GM11168 (cell line): ENCODE results near the gene DTX3.
"Not testable (repeated sequence)": the region's sequence is repeated elsewhere in the genome, so short reads cannot be mapped to it uniquely, and the experiment has no call there.

Experiments
- in situ Hi-C: fragments of 300-500 bp; cut with MboI; formaldehyde crosslinking; loops from one replicate; pipeline ENCODE4 v1.12.0; 2022; ENCODE audit warnings: low sequenced_read_pairs; ENCODE audit not compliant: unreplicated experiment

Gene DTX3

GRCh38 chr12:57628280-57629191, 23.9 kb downstream of the DTX3 start:
- in situ Hi-C loops, result no loop called here

GRCh38 chr12:57629897-57630471, 25.4 kb downstream of the DTX3 start:
- in situ Hi-C loops, result no loop called here

DNA sequence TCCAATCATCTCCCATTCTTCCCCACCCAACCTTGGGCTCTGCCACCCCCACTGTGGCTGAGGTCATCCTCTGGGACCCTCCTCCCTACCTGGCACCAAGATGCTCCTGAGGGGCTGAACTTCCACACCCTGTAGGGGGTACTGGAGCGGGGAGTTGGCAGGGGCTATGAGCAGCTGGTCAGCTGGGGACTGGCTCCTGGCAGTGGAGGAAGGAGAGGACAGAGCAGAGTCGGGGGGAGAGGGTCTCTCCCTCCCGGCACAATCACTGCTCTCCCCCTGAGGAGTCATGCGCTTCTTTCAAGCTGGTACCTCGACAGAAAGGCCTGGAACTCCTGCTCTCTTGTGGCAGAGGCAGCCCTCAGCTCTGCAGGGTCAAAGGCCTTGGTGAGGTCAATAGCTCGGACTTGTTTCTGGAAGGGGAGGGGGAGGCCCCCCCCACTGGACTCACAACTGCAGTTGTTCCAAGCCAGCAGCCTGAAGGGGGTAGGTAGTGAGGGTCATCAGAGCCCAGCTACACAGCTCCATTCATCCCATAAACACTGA, 26.3 kb downstream of the DTX3 start:
- in situ Hi-C loops, result no loop called here

GRCh38 chr12:57631566-57632072, 27.0 kb downstream of the DTX3 start:
- in situ Hi-C loops, result no loop called here

DNA sequence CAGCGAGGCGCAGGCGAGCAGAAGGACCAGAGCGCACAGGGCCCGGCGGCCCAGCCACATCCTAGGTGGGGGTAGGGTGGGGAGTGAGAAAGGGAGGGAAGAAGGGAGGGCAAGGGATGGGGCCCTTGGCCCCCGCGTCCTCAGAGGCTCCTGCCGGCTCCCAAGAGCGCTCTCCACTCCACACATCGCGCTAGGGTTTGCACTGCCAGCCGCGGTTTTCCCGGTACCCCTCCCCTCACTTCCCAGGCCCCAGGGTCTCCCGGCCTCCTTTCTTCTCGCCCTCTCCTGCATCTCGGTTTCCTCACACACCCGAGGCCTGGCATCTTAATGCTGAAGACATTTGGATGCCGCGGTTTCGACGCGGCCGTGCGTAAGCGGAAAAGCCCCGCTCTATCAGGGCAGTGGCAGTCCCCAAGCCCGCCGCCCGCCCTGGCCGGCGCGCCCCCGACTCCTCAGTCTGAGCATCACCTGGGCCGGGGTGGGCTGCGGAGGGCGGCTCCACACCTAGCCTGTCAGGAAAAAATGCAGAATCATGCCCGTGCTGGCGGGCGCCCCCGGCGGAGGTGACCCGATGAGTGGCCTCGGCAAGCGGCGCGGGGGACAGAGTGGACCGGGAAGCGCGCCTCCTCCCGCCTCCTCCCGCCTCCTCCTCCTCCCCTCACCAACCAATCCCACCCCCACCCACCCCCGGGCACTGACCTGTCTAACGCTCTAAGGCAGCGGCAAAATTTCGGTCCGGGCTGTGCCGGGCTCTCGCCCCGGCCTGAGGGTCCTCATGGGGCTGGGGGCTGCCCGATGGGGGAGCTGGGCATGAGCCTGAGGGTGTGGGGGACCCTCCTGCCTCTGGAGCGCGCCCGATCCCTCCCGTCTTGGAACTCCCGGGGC, 27.7 kb downstream of the DTX3 start:
- in situ Hi-C loops, result no loop called here

DNA sequence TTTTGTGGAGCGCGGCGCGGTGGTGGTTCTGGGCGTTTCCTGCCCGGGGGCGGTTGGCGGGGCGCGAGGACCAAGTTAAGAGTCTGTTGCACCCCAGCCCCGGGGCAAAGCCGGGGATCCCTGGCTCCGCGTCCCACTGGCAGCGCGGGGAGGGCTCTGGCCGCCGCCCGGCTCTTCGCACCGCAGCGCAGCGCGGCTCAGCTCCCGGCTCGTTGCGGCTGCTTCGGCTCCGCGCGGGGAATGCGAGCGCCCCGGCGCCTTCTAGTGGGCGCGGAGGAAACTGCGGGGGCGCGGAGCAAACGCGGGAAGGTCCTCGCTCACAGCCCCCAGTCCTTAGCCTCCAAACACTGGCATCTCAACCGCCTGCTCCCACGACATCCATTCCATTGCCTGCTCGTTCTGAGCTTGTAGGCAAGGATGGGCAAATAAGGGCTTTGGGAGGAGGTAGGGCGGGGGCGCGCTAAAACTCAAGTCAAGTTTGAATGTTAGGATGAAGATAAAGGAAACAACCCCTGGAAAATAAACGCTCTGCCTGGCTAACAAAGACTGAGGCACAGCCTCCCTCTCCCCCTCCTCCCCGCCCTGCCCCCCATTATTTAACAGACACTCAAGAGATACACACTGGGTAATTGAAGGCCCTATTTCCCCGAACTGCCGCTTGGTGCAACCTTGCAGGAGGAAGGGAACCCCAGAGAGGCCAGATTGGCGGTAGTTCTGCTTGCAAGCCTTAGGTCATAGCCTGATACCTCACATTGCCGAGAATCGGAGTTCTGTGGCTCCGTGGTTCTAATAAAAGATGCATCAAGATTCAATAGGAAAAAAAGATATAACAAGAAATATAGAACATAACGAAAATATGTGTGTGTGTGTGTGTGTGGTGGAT, 28.6 kb downstream of the DTX3 start, which contains the start of gene B4GALNT1:
Gene B4GALNT1 (minus strand): TSS at position 244 of the 883 bp plus-strand sequence. CDS start 1,069 bp downstream, outside the sequence.
- in situ Hi-C loops, result no loop called here

GRCh38 chr12:57636731-57637130, 32.1 kb downstream of the DTX3 start:
- in situ Hi-C loops, result not testable (repeated sequence)

- in situ Hi-C loops, result no loop called here
Measured at GRCh38 chr12:57637364-57637763, 32.7 kb downstream of the DTX3 start.

GRCh38 chr12:57638096-57638495, 33.5 kb downstream of the DTX3 start:
- in situ Hi-C loops, result no loop called here

GRCh38 chr12:57640175-57641042, 35.8 kb downstream of the DTX3 start:
- in situ Hi-C loops, result no loop called here

DNA sequence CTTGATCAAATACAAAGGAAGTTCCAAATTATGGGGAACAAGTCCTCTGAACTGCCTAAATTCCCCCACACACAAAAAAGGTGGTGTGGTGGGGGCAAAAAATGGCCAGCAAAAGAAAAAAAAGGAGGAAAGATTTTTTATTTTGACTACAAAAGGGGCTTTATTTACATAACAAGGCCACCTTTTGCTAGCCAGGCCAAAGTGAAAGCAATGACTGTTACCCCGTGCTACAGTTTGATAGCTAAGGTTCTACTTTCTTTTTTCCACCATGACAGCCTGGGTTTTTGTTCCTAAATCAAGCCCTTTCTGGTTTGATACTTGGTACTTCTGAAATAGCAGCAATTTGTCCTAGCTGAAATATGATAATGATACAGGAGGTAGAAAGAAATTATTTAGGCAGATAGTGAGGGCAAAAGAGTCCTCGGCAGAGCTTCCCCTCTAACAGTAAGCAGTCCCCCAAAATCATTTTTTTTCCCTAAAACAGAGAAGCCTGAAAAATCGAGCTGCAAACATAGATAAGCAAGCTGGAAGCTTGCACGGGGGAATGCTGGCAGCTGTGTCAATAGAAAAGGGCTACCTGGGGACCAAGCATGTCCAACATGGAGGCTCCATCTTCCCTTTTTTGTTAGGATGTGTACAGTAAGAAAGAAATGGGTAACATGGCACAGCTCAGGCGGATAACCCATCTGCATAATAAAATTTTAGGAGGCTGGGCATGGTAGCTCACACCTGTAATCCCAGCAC, 37.2 kb downstream of the DTX3 start:
- in situ Hi-C loops, result no loop called here

GRCh38 chr12:57645990-57646658, 41.5 kb downstream of the DTX3 start:
- in situ Hi-C loops, result not testable (repeated sequence)

- in situ Hi-C loops, result not testable (repeated sequence)
Measured at GRCh38 chr12:57646659-57647049, 42.0 kb downstream of the DTX3 start.

DNA sequence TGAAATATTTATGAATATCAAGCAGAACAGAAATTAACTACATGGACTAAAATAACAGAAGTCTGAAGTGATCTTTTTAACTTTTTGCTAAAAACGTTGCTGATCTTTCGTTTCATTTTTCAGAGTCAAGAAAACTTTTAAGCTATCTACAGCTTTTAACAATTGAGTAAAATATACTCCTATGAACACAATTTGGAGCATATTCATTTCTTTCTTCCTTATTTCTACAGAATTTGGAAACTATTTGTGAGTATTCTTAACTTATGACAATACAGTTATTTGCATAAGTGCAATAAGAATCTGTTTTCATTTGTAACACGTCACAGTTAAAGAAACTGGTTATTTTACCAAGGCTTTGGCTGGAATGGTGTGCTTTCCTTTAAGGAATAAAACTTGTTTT, 49.4 kb downstream of the DTX3 start:
- in situ Hi-C loops, result no loop called here

- in situ Hi-C loops, result no loop called here
Measured at GRCh38 chr12:57655541-57656240, 51.1 kb downstream of the DTX3 start.

GRCh38 chr12:57656408-57656807, 51.8 kb downstream of the DTX3 start:
- in situ Hi-C loops, result not testable (repeated sequence)
